SK-N-SH treated with all-trans-retinoic acid at 6 μM for 48 hours (cell line): ENCODE results near the gene LAGE3.
A peak's percentile ranks its signal among the peaks of the same experiment; 100 is the strongest.

ENCODE experiments used
- ATAC-seq: fragments of 200-7000 bp; cut with Tn5 transposase; 3 replicates; pipeline ENCODE4 v1.9.1; 2020; ENCODE audit warnings: mild to moderate bottlenecking, moderate library complexity
- ARNTL ChIP-seq: fragments of 450-650 bp; formaldehyde crosslinking; IDR thresholded peaks from 2 replicates; pipeline ENCODE4 v1.5.0; 2020; ENCODE audit warnings: low read depth, mild to moderate bottlenecking, moderate library complexity, borderline replicate concordance
- CREB5 ChIP-seq: fragments of 250-450 bp; sonication (Bioruptor Pico); IDR thresholded peaks from 2 replicates; pipeline ENCODE4 v1.5.1; 2020; ENCODE audit warnings: low read depth, mild to moderate bottlenecking, moderate library complexity
- CSDC2 ChIP-seq: fragments of 250-450 bp; sonication (Bioruptor Pico); IDR thresholded peaks from 2 replicates; pipeline ENCODE4 v1.5.0; 2020; ENCODE audit warnings: mild to moderate bottlenecking, moderate library complexity
- CSRNP3 ChIP-seq: fragments of 250-450 bp; sonication (Bioruptor Pico); IDR thresholded peaks from 2 replicates; pipeline ENCODE4 v1.5.1; 2021; ENCODE audit warnings: mild to moderate bottlenecking, moderate library complexity
- ESRRG ChIP-seq: fragments of 250-450 bp; sonication (Bioruptor Pico); IDR thresholded peaks from 2 replicates; pipeline ENCODE4 v1.6.1; 2021; ENCODE audit warnings: mild to moderate bottlenecking
- GLIS3 ChIP-seq: fragments of 250-450 bp; sonication (Bioruptor Pico); IDR thresholded peaks from 2 replicates; pipeline ENCODE4 v1.5.0; 2020; ENCODE audit warnings: mild to moderate bottlenecking, moderate library complexity
- PATZ1 ChIP-seq: fragments of 250-450 bp; sonication (Bioruptor Pico); IDR thresholded peaks from 2 replicates; pipeline ENCODE4 v1.8.0; 2020; ENCODE audit warnings: mild to moderate bottlenecking, moderate library complexity, borderline replicate concordance
- POU6F1 ChIP-seq: fragments of 250-450 bp; sonication (Bioruptor Pico); IDR thresholded peaks from 2 replicates; pipeline ENCODE4 v1.8.0; 2021; ENCODE audit warnings: low read depth, mild to moderate bottlenecking, moderate library complexity, borderline replicate concordance
- PPARA ChIP-seq: fragments of 250-450 bp; sonication (Bioruptor Pico); IDR thresholded peaks from 2 replicates; pipeline ENCODE4 v1.5.0; 2020; ENCODE audit warnings: mild to moderate bottlenecking, borderline replicate concordance
- RARB ChIP-seq: fragments of 250-450 bp; sonication (Bioruptor Pico); IDR thresholded peaks from 2 replicates; pipeline ENCODE4 v1.8.0; 2021; ENCODE audit warnings: mild to moderate bottlenecking, moderate library complexity
- SNAI2 ChIP-seq: fragments of 250-450 bp; sonication (Bioruptor Pico); IDR thresholded peaks from 2 replicates; pipeline ENCODE4 v1.5.0; 2020; ENCODE audit warnings: mild to moderate bottlenecking, moderate library complexity
- TCF4 ChIP-seq: fragments of 250-450 bp; sonication (Bioruptor Pico); IDR thresholded peaks from 2 replicates; pipeline ENCODE4 v1.8.0; 2021; ENCODE audit warnings: mild to moderate bottlenecking, moderate library complexity, borderline replicate concordance
- TOX ChIP-seq: fragments of 250-450 bp; sonication (Bioruptor Pico); IDR thresholded peaks from 2 replicates; pipeline ENCODE4 v1.8.0; 2021; ENCODE audit warnings: mild to moderate bottlenecking, moderate library complexity, borderline replicate concordance
- TSHZ2 ChIP-seq: fragments of 250-450 bp; sonication (Bioruptor Pico); IDR thresholded peaks from 2 replicates; pipeline ENCODE4 v1.5.0; 2020; ENCODE audit warnings: mild to moderate bottlenecking, moderate library complexity
- ZC3H10 ChIP-seq: fragments of 250-450 bp; sonication (Bioruptor Pico); IDR thresholded peaks from 2 replicates; pipeline ENCODE4 v1.5.1; 2021; ENCODE audit warnings: mild to moderate bottlenecking, moderate library complexity
- ZFP3 ChIP-seq: fragments of 250-450 bp; sonication (Bioruptor Pico); IDR thresholded peaks from 2 replicates; pipeline ENCODE4 v1.5.0; 2020; ENCODE audit warnings: mild to moderate bottlenecking, moderate library complexity
- ZFP30 ChIP-seq: fragments of 450-650 bp; formaldehyde crosslinking; IDR thresholded peaks from 2 replicates; pipeline ENCODE4 v1.5.0; 2022; ENCODE audit warnings: mild to moderate bottlenecking, moderate library complexity
- ZNF70 ChIP-seq: fragments of 450-650 bp; formaldehyde crosslinking; IDR thresholded peaks from 2 replicates; pipeline ENCODE4 v1.5.0; 2020; ENCODE audit warnings: mild to moderate bottlenecking, moderate library complexity
- ZNF8 ChIP-seq: fragments of 450-650 bp; formaldehyde crosslinking; IDR thresholded peaks from 2 replicates; pipeline ENCODE4 v1.5.0; 2020; ENCODE audit warnings: mild to moderate bottlenecking, moderate library complexity

Gene LAGE3

GRCh38 chrX:154437971-154438893, 40.8 kb downstream of the LAGE3 start:
- TF ChIP-seq TCF4 (CRISPR knock-in tag), result no peak
- TF ChIP-seq CSDC2, result no peak
- TF ChIP-seq ESRRG (CRISPR knock-in tag), result no peak
- no peak for TF ChIP-seq PATZ1 (CRISPR knock-in tag)
- TF ChIP-seq ARNTL (CRISPR knock-in tag), result no peak
- no peak for TF ChIP-seq PPARA (CRISPR knock-in tag)
- TF ChIP-seq POU6F1 (CRISPR knock-in tag), result no peak
- TF ChIP-seq CSRNP3 (CRISPR knock-in tag), result no peak
- TF ChIP-seq ZC3H10, result no peak
- no peak for TF ChIP-seq GLIS3 (CRISPR knock-in tag)
- TF ChIP-seq CREB5 (CRISPR knock-in tag), result no peak
- no peak for TF ChIP-seq TOX (CRISPR knock-in tag)
- peak; percentile 11 for ATAC-seq

- TF ChIP-seq TSHZ2 (CRISPR knock-in tag) (no peak), PATZ1 (CRISPR knock-in tag) (no peak), CSRNP3 (CRISPR knock-in tag) (no peak), ZNF70 (CRISPR knock-in tag) (no peak), GLIS3 (CRISPR knock-in tag) (no peak), SNAI2 (CRISPR knock-in tag) (no peak), ZFP3 (CRISPR knock-in tag) (no peak), ZFP30 (CRISPR knock-in tag) (no peak), TOX (CRISPR knock-in tag) (no peak), RARB (CRISPR knock-in tag) (no peak), ZNF8 (CRISPR knock-in tag) (no peak), ARNTL (CRISPR knock-in tag) (no peak)
- peak; percentile 61 for ATAC-seq
These were observed 41.9 kb downstream of the LAGE3 start, which contains the start of gene GDI1 for GRCh38 chrX:154436983-154437752. GDI1 (plus strand) TSS chrX:154437154; CDS start chrX:154437255, 101 bp downstream.
